Liver (tissue), 3 donors: ENCODE results near the gene TRPM2.

Source experiments
- HNF4G ChIP-seq: IDR thresholded peaks from 2 replicates; pipeline ENCODE4 v1.6.1; 2016; ENCODE audit warnings: antibody characterized with exemption
- TF ChIP-seq, protein P1 (sequence below): IDR thresholded peaks from 2 replicates; pipeline ENCODE4 v1.6.1; 2016; ENCODE audit warnings: antibody characterized with exemption
- TF ChIP-seq, protein P2 (sequence below): fragments of 150-350 bp; IDR thresholded peaks from 2 replicates; pipeline ENCODE4 v1.5.1; 2017; ENCODE audit warnings: improper control_type of control experiment, low read depth, low read length; ENCODE audit not compliant: missing input control
- TF ChIP-seq, protein P3 (sequence below): IDR thresholded peaks from 2 replicates; pipeline ENCODE4 v1.6.1; 2016; ENCODE audit warnings: antibody characterized with exemption, mild to moderate bottlenecking
- donor health status: healthy.
- donor health status: healthy.

DNA sequence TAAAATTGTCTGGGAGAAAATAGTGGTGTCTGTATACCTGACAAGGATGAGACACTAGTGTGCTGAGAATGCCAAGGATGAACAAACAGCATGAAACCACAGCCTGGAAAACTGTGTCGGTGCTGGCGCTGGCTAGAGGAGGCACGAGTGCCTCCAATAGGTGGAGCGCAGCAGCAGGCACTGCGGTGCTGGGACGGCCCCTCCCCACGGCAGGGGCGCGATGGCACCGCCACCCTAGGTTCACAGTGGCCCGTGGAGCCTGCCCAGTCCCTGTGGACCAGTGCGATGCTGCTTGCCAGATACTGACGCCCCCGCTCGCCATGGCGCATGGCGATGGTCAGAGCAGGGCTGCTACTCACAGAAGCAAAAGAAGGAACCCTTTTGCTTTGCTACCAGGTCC is 21.0 kb upstream of the TRPM2 start:
- TF ChIP-seq, protein P1, sequence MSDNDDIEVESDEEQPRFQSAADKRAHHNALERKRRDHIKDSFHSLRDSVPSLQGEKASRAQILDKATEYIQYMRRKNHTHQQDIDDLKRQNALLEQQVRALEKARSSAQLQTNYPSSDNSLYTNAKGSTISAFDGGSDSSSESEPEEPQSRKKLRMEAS: no peak
- TF ChIP-seq, protein P2, sequence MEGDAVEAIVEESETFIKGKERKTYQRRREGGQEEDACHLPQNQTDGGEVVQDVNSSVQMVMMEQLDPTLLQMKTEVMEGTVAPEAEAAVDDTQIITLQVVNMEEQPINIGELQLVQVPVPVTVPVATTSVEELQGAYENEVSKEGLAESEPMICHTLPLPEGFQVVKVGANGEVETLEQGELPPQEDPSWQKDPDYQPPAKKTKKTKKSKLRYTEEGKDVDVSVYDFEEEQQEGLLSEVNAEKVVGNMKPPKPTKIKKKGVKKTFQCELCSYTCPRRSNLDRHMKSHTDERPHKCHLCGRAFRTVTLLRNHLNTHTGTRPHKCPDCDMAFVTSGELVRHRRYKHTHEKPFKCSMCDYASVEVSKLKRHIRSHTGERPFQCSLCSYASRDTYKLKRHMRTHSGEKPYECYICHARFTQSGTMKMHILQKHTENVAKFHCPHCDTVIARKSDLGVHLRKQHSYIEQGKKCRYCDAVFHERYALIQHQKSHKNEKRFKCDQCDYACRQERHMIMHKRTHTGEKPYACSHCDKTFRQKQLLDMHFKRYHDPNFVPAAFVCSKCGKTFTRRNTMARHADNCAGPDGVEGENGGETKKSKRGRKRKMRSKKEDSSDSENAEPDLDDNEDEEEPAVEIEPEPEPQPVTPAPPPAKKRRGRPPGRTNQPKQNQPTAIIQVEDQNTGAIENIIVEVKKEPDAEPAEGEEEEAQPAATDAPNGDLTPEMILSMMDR: no peak
- TF ChIP-seq, protein P3, sequence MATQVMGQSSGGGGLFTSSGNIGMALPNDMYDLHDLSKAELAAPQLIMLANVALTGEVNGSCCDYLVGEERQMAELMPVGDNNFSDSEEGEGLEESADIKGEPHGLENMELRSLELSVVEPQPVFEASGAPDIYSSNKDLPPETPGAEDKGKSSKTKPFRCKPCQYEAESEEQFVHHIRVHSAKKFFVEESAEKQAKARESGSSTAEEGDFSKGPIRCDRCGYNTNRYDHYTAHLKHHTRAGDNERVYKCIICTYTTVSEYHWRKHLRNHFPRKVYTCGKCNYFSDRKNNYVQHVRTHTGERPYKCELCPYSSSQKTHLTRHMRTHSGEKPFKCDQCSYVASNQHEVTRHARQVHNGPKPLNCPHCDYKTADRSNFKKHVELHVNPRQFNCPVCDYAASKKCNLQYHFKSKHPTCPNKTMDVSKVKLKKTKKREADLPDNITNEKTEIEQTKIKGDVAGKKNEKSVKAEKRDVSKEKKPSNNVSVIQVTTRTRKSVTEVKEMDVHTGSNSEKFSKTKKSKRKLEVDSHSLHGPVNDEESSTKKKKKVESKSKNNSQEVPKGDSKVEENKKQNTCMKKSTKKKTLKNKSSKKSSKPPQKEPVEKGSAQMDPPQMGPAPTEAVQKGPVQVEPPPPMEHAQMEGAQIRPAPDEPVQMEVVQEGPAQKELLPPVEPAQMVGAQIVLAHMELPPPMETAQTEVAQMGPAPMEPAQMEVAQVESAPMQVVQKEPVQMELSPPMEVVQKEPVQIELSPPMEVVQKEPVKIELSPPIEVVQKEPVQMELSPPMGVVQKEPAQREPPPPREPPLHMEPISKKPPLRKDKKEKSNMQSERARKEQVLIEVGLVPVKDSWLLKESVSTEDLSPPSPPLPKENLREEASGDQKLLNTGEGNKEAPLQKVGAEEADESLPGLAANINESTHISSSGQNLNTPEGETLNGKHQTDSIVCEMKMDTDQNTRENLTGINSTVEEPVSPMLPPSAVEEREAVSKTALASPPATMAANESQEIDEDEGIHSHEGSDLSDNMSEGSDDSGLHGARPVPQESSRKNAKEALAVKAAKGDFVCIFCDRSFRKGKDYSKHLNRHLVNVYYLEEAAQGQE: no peak
- TF ChIP-seq HNF4G: no peak
